Gastroesophageal sphincter (tissue), 3 donors: Measurements from ENCODE around the gene RAD51B.

Source experiments
- CTCF ChIP-seq, 4 experiments: fragments of 200-600 bp in 2 of 4; fragments of 450-650 bp in 2 of 4; sonication (generic) in 1 of 4; IDR thresholded peaks; one replicate each; pipeline ENCODE4 v1.5.1; 2017 to 2019; ENCODE audit warnings: antibody characterized with exemption in 4 of 4, mild to moderate bottlenecking in 2 of 4, moderate library complexity in 2 of 4
- EP300 ChIP-seq: sonication (generic); formaldehyde crosslinking; IDR thresholded peaks from one replicate; pipeline ENCODE4 v1.6.1; 2017; ENCODE audit warnings: antibody characterized with exemption, mild to moderate bottlenecking
- POLR2A ChIP-seq, 2 donors: fragments of 450-650 bp; IDR thresholded peaks; one replicate each; pipeline ENCODE4 v1.6.1; 2017; ENCODE audit warnings: antibody characterized with exemption in 2 of 2, mild to moderate bottlenecking in 2 of 2, moderate library complexity in 1 of 2
- POLR2AphosphoS5 ChIP-seq: sonication (generic); formaldehyde crosslinking; IDR thresholded peaks from one replicate; pipeline ENCODE4 v1.6.1; 2017; ENCODE audit warnings: antibody characterized with exemption

GRCh38 chr14:68018598-68018997 is 199.0 kb downstream of the RAD51B start:
- TF ChIP-seq CTCF (IDR thresholded peaks at IDR 0.05), result no peak
- TF ChIP-seq POLR2A (IDR thresholded peaks at IDR 0.05), result no peak
- no peak for TF ChIP-seq EP300
- no peak for TF ChIP-seq POLR2AphosphoS5
